Heart left ventricle (tissue), 16 donors: ENCODE measurements around the gene SLC44A1. TPM values are rescaled to one million over a fixed set of nuclear protein-coding genes. Genes with fewer than 3 reads are reported as not detected.

Source experiments
- ATAC-seq, 4 donors: fragments of 200-7000 bp; cut with Tn5 transposase; one replicate each; pipeline ENCODE4 v1.9.1; 2020 to 2022; ENCODE audit warnings: moderate library complexity in 4 of 4, mild to moderate bottlenecking in 3 of 4, moderate number of reproducible peaks in 1 of 4
- DNase-seq, 5 donors: peaks; one replicate each; pipeline ENCODE4 v3.0.0-alpha.2; 2020
- H3K27ac ChIP-seq, 12 donors: fragments of 200-600 bp; sonication (generic) in 4 of 12; one replicate each; pipeline versions ENCODE4 v1.5.0 to v1.8.0; 2016 to 2022; ENCODE audit warnings: mild to moderate bottlenecking in 2 of 12
- H3K27me3 ChIP-seq, 9 donors: fragments of 200-600 bp; sonication (generic) in 2 of 9; one replicate each; pipeline versions ENCODE4 v1.5.1 to v1.8.0; 2016 to 2022; ENCODE audit warnings: mild to moderate bottlenecking in 3 of 9
- H3K36me3 ChIP-seq, 9 donors: fragments of 200-600 bp; sonication (generic) in 2 of 9; one replicate each; pipeline versions ENCODE4 v1.5.0 to v1.8.0; 2018 to 2022; ENCODE audit warnings: mild to moderate bottlenecking in 2 of 9
- H3K4me1 ChIP-seq, 12 donors: fragments of 200-600 bp; sonication (generic) in 4 of 12; one replicate each; pipeline versions ENCODE4 v1.5.0 to v1.8.0; 2016 to 2022; ENCODE audit warnings: mild to moderate bottlenecking in 3 of 12
- H3K4me3 ChIP-seq, 12 donors: fragments of 200-600 bp; sonication (generic) in 4 of 12; one replicate each; pipeline versions ENCODE4 v1.5.0 to v1.8.0; 2017 to 2022; ENCODE audit warnings: mild to moderate bottlenecking in 9 of 12, moderate library complexity in 4 of 12
- H3K9me3 ChIP-seq, 12 donors: fragments of 200-600 bp; sonication (generic) in 4 of 12; one replicate each; pipeline versions ENCODE4 v1.5.0 to v1.8.0; 2016 to 2022; ENCODE audit warnings: mild to moderate bottlenecking in 1 of 12
- POLR2A ChIP-seq, 2 donors: fragments of 450-650 bp; IDR thresholded peaks; one replicate each; pipeline ENCODE4 v1.6.1; 2017; ENCODE audit warnings: antibody characterized with exemption in 2 of 2, mild to moderate bottlenecking in 2 of 2, moderate library complexity in 2 of 2
- WGBS, 4 donors: extraction: QIAGEN DNeasy Blood & Tissue Kit in 2 of 4; methylation state at CpG; one replicate each; pipeline versions ENCODE4 v1.1.5 to v1.1.7; 2013 to 2018; 5-methylcytosine and 5-hydroxymethylcytosine counted together
- intact Hi-C, 10 donors: fragments of 100-400 bp; cut with DNase I; formaldehyde crosslinking; loops; one replicate each; pipeline versions ENCODE4 v1.11.1 to v1.14.2; 2022
- polyA plus RNA-seq, 2 donors: library from polyadenylated mRNA; stranded (reverse); fragments of 200-250 nt; gene quantifications; one replicate each; pipeline ENCODE4 v1.2.3, GENCODE V29; 2013
- total RNA-seq, 9 donors: library from RNA; depleted of rRNA in 2 of 9; stranded (reverse); fragments of >200 nt in 2 of 9; fragmentation: NEBNext Ultra II Directional in 3 of 9; extraction: Animal tissue kit (Norgen Biotek cat#: 25700) in 3 of 9; gene quantifications; one replicate each; pipeline versions ENCODE4 v1.1.0 to v1.2.4, GENCODE V29; 2016 to 2023
- TF ChIP-seq, protein P1 (sequence below), 12 donors: fragments of 200-600 bp; sonication (generic) in 4 of 12; IDR thresholded peaks; one replicate each; pipeline versions ENCODE4 v1.5.0 to v1.8.0; 2018 to 2022; ENCODE audit warnings: antibody characterized with exemption in 12 of 12, mild to moderate bottlenecking in 5 of 12
- donor health status: ischemic (EF 13 %, LVEDD 7.1; RV severe dilation, severe dysfunction).
- donor health status: healthy with polysubstance abuse.
- donor health status: DM: no; HTN: yes; CAD: no.
- donor health status: DM: no; HTN: no; CAD: no.
- donor health status: ischemic (EF 25% LVEDD 6.9; RV normal size, moderate dysfunction).
- donor health status: ischemic (EF 25% LVEDD 5.7; RV mildly dilated, moderate dysfunction).
- donor health status: healthy.
- donor health status: DM: yes; HTN: yes; CAD: no.
- donor health status: ischemic (EF 35%, LVEDD 5.7; RV mildly dilated, moderate dysfunction).
- donor health status: nonischemic (EF 11% LVEDD 7.7; RV severe dilation, severe dysfunction).
- donor health status: DM: yes; HTN: yes; CAD: no.
- donor health status: PGD.
- donor health status: ischemic (EF 29% LVEDD 5.4; RV normal size, mild dysfunction).
- donor health status: nonischemic (EF 23%, LVEDD 6.1; RV moderate dilation, normal function).

Gene SLC44A1
- total and polyA plus RNA-seq, 11 donors: 5.1 to 29.4 (median 21.3) TPM

DNA sequence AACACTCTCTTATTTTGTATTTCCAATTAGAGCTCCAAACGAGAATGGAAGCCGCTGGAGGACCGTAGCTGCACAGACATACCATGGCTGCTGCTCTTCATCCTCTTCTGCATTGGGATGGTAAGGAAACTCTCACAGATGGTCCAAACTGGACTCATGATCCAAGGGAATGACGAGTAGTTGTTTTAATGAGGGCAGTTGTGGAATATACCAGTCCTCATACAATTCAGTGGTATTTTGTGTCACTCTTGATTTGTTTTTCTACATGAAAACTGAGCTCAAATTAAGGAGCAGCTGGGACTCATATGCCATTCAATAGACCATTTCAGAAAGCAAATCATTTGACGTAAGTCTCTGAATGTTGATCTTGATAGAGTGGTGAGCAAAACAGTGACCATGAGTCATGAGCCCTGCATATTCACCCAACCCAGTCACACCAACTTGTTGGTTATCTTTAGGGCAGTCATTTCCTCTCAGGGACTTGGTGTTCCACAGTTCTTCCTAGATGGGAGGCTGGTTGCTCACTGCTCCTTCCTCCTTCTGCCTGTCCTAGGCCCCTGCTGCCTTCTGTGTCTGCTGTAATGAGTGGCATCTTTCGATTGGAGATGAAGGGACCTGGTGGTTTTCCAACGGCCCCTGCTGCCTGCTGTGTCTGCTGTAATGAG lies 54.9 kb downstream of the SLC44A1 start:
- intact Hi-C loops: loop anchor here in 2 of 10 donors (10.0 kb wide), 2 partner anchors 55 to 135 kb away; no protein-coding TSS in a partner anchor
- DNase-seq (peak in 1 of 5 donors; percentile 28), ATAC-seq (peak; percentile 57 to 96 (median 81))
- WGBS, 4 donors: 84 to 88% (median 85%) methylated on average over 7 of the region's 7 CpGs
- H3K36me3 ChIP-seq: peaks cover 0 to 23% (median 10%) of the 10 kb centered on the region in 9 donors
- H3K4me1 ChIP-seq: peaks cover 0 to 34% (median 14%) of the 10 kb centered on the region in 12 donors
- H3K27me3 ChIP-seq: no peaks in the 10 kb centered on the region
- no peak overlapping the region for H3K4me3 ChIP-seq
- H3K9me3 ChIP-seq: peaks cover 0 to 2% (median 0%) of the 10 kb centered on the region in 12 donors
- H3K27ac ChIP-seq: peak overlapping the region in 7 of 12 donors; percentile 15 to 73 (median 31)
- no peak for TF ChIP-seq POLR2A (IDR thresholded peaks at IDR 0.05)
- TF ChIP-seq, protein P1, sequence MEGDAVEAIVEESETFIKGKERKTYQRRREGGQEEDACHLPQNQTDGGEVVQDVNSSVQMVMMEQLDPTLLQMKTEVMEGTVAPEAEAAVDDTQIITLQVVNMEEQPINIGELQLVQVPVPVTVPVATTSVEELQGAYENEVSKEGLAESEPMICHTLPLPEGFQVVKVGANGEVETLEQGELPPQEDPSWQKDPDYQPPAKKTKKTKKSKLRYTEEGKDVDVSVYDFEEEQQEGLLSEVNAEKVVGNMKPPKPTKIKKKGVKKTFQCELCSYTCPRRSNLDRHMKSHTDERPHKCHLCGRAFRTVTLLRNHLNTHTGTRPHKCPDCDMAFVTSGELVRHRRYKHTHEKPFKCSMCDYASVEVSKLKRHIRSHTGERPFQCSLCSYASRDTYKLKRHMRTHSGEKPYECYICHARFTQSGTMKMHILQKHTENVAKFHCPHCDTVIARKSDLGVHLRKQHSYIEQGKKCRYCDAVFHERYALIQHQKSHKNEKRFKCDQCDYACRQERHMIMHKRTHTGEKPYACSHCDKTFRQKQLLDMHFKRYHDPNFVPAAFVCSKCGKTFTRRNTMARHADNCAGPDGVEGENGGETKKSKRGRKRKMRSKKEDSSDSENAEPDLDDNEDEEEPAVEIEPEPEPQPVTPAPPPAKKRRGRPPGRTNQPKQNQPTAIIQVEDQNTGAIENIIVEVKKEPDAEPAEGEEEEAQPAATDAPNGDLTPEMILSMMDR (IDR thresholded peaks at IDR 0.05): no peak

DNA sequence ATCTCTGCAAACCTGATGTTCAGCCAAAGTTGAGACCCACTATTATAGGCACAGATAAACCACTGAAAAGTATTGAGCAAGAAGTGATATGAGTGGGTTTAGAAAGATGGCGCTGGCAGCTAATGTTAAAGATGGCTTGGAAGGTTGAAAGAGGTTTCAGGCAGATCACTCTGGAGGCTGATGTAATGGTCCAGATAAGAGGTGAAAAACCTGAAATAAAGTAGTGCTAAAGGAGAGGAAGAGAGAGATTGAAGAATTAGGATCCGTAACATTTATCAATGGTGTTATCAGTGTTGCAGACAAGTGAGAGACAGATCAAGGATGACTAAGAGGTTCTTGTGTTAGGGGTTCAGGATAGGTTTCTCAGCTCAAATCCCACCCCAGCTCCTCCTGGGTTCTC lies 58.3 kb downstream of the SLC44A1 start:
- ATAC-seq: no peak
- no peak for DNase-seq

DNA sequence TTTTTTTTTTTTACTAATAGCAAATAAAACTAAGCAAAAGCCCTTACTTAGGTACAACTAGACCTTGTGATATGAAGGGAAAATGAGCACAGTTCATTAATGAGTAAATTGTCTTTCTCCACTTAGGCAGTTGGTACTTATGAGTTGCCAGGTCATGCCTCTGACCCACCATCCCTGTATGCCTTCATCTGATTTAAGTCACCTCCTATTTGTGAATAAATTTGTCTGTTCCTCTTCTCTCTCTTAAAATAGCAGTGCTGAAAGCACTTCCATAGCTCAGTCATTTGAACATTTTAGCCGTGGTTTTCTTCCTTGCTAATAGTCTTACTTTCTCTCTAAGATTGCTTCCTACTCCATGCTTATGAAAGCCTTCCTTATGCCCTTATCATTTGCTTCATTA lies 61.4 kb downstream of the SLC44A1 start:
- no peak for ATAC-seq
- intact Hi-C loops: loop anchor here in 1 of 10 donors (10.0 kb wide), 1 partner anchor 61 kb away; the partner anchor contains the start of gene SLC44A1
- Histone ChIP-seq H3K27me3 (no peaks in the 10 kb centered on the region), H3K36me3 (peaks cover 0 to 14% (median 0%) of the 10 kb centered on the region in 9 donors), H3K4me3 (no peak overlapping the region), H3K27ac (no peak overlapping the region), H3K4me1 (peaks cover 0 to 21% (median 2%) of the 10 kb centered on the region in 12 donors), H3K9me3 (no peaks in the 10 kb centered on the region)
- no peak for DNase-seq
- 35 to 43% (median 40%) methylated on average over 1 of the region's 1 CpG for WGBS, 4 donors
- TF ChIP-seq, protein P1 (IDR thresholded peaks at IDR 0.05): no peak
- no peak for TF ChIP-seq POLR2A (IDR thresholded peaks at IDR 0.05)

More for the DNA sequence above, 58.3 kb downstream of the SLC44A1 start:
- intact Hi-C loops: loop anchor here in 1 of 10 donors (10.0 kb wide), 1 partner anchor 58 kb away; the partner anchor contains the start of gene SLC44A1
- no peaks in the 10 kb centered on the region for H3K9me3 ChIP-seq
- 86 to 91% (median 87%) methylated on average over 2 of the region's 2 CpGs for WGBS, 4 donors
- H3K27ac ChIP-seq: no peak overlapping the region
- peaks cover 0 to 20% (median 4%) of the 10 kb centered on the region in 12 donors for H3K4me1 ChIP-seq
- H3K36me3 ChIP-seq: peaks cover 0 to 23% (median 10%) of the 10 kb centered on the region in 9 donors
- no peak overlapping the region for H3K4me3 ChIP-seq
- TF ChIP-seq, protein P1 (IDR thresholded peaks at IDR 0.05): no peak
- TF ChIP-seq POLR2A (IDR thresholded peaks at IDR 0.05): no peak
- no peaks in the 10 kb centered on the region for H3K27me3 ChIP-seq

DNA sequence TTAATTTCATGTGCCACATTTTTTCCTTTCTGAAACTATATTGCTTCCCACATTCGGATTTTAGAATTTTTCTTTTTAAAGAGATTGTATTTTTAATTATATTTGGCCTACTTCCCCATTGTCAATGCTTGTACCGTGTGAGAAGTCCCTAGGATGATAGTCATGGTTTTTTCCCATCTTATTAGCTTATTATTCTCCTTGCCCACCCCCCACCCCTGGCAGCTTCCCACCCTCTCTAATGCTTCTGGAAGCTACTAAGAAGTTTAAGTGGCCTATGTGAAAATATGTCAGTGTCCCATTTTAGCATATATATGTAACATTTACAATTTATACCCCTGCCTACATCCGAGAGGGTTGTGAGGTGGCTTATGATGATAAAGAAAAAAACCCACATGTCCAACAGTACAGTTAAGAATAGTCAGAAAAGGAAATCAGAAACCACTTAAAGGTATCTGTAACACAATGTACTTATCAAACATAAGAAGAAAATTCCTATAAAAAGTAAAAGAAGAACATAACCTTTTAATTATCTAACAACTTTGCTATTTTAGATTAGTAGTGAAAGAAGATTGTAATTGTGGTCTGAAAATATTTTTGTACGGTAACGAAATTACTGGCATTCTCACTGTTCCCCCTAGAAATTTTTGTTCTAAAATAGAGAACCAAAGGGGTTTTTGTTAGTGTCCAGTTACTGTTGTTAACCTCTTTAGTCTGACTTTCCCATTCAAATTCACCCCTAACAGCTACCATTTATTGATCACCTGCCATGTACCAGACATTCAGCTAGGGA lies 62.1 kb downstream of the SLC44A1 start:
- H3K4me3 ChIP-seq: no peak overlapping the region
- H3K27ac ChIP-seq: no peak overlapping the region
- ATAC-seq (no peak), DNase-seq (no peak)
- WGBS, 4 donors: 87 to 88% (median 87%) methylated on average over 5 of the region's 5 CpGs
- peaks cover 0 to 16% (median 0%) of the 10 kb centered on the region in 9 donors for H3K36me3 ChIP-seq
- intact Hi-C loops: loop anchor here in 1 of 10 donors (10.0 kb wide), 1 partner anchor 62 kb away; the partner anchor contains the start of gene SLC44A1
- no peaks in the 10 kb centered on the region for H3K27me3 ChIP-seq
- H3K4me1 ChIP-seq: peaks cover 0 to 21% (median 2%) of the 10 kb centered on the region in 12 donors
- no peak for TF ChIP-seq POLR2A (IDR thresholded peaks at IDR 0.05)
- no peaks in the 10 kb centered on the region for H3K9me3 ChIP-seq
